Astrocyte (in vitro differentiated cells and primary cell): ENCODE data around the gene WBP1. TPM values are rescaled to one million over a fixed set of nuclear protein-coding genes. Genes with fewer than 3 reads are reported as not detected.
A peak's percentile ranks its signal among the peaks of the same experiment; 100 is the strongest.
"Not testable (repeated sequence)": the region's sequence is repeated elsewhere in the genome, so short reads cannot be mapped to it uniquely, and the experiment has no call there.

ENCODE experiments used
- DNase-seq: peaks from one replicate; pipeline ENCODE4 v3.0.0-alpha.2; 2010; ENCODE audit warnings: low read depth
- FAIRE-seq: peaks from 2 replicates; lab custom pipeline; 2011; peaks lifted over from hg19 to GRCh38; lab: Jason Lieb, UNC
- H2AFZ ChIP-seq: 2 replicates; pipeline ENCODE4 v1.6.0; 2012; ENCODE audit warnings: low read depth, low read length, inconsistent platforms
- H3K27ac ChIP-seq: 2 replicates; pipeline ENCODE4 v1.5.1; 2011; ENCODE audit warnings: low read depth, low read length, inconsistent platforms
- H3K27me3 ChIP-seq: 2 replicates; pipeline ENCODE4 v1.6.0; 2011; ENCODE audit warnings: low read length, inconsistent platforms; ENCODE audit not compliant: insufficient read depth
- H3K36me3 ChIP-seq: 2 replicates; pipeline ENCODE4 v1.5.1; 2011; ENCODE audit warnings: low read length, inconsistent platforms; ENCODE audit not compliant: insufficient read depth
- H3K4me1 ChIP-seq: 2 replicates; pipeline ENCODE4 v1.5.1; 2011; ENCODE audit warnings: low read length, inconsistent platforms; ENCODE audit not compliant: insufficient read depth
- H3K4me2 ChIP-seq: 2 replicates; pipeline ENCODE4 v1.6.0; 2012; ENCODE audit warnings: low read length, inconsistent platforms
- H3K4me3 ChIP-seq: 2 replicates; pipeline ENCODE4 v1.5.1; 2011; ENCODE audit warnings: low read depth, mild to moderate bottlenecking, low read length, inconsistent platforms; ENCODE audit not compliant: insufficient read depth
- H3K79me2 ChIP-seq: 2 replicates; pipeline ENCODE4 v1.6.0; 2012; ENCODE audit warnings: mild to moderate bottlenecking, low read length, inconsistent platforms; ENCODE audit not compliant: insufficient read depth
- H3K9ac ChIP-seq: 2 replicates; pipeline ENCODE4 v1.6.0; 2012; ENCODE audit warnings: mild to moderate bottlenecking, low read length, inconsistent platforms
- H3K9me3 ChIP-seq: 2 replicates; pipeline ENCODE4 v1.5.1; 2012; ENCODE audit warnings: low read depth, mild to moderate bottlenecking, low read length, inconsistent platforms; ENCODE audit not compliant: insufficient read depth
- H4K20me1 ChIP-seq: 2 replicates; pipeline ENCODE4 v1.6.0; 2012; ENCODE audit warnings: low read length, inconsistent platforms; ENCODE audit not compliant: insufficient read depth
- H3K27ac Mint-ChIP-seq: one replicate; pipeline ENCODE4 v1.8.0; 2021; ENCODE audit warnings: mild to moderate bottlenecking, mixed read lengths; ENCODE audit not compliant: unreplicated experiment
- H3K27me3 Mint-ChIP-seq: one replicate; pipeline ENCODE4 v1.8.0; 2021; ENCODE audit warnings: low read depth, mixed read lengths; ENCODE audit not compliant: unreplicated experiment
- H3K36me3 Mint-ChIP-seq: one replicate; pipeline ENCODE4 v1.8.0; 2021; ENCODE audit warnings: low read depth, mixed read lengths; ENCODE audit not compliant: unreplicated experiment
- H3K4me1 Mint-ChIP-seq: one replicate; pipeline ENCODE4 v1.8.0; 2021; ENCODE audit warnings: low read depth, mixed read lengths; ENCODE audit not compliant: unreplicated experiment
- H3K4me3 Mint-ChIP-seq: one replicate; pipeline ENCODE4 v1.8.0; 2021; ENCODE audit warnings: mild to moderate bottlenecking, moderate library complexity, mixed read lengths; ENCODE audit not compliant: unreplicated experiment
- H3K9me3 Mint-ChIP-seq: one replicate; pipeline ENCODE4 v1.8.0; 2021; ENCODE audit warnings: mild to moderate bottlenecking, mixed read lengths; ENCODE audit not compliant: unreplicated experiment
- CTCF ChIP-seq: IDR thresholded peaks from 2 replicates; pipeline ENCODE4 v1.5.1; 2011; ENCODE audit warnings: low read depth, mild to moderate bottlenecking, inconsistent platforms, low read length, moderate library complexity; ENCODE audit not compliant: insufficient read depth
- EZH2 ChIP-seq: IDR thresholded peaks from 2 replicates; pipeline ENCODE4 v1.6.1; 2012; ENCODE audit warnings: mild to moderate bottlenecking, low read length, inconsistent platforms; ENCODE audit not compliant: insufficient read depth
- total RNA-seq: library from RNA; stranded (reverse); gene quantifications from 2 replicates; pipeline ENCODE4 v1.2.1, GENCODE V29; 2021

WBP1 gene
- total RNA-seq, 1 donor from 2014 or later = 56.4 TPM

- peaks cover 29% of the 10 kb centered on the region for H3K79me2 ChIP-seq
- peaks cover 4% of the 10 kb centered on the region for H3K27me3 Mint-ChIP-seq
- peak overlapping the region; percentile 84 for H2AFZ ChIP-seq
- no peaks in the 10 kb centered on the region for H3K9me3 ChIP-seq
- H3K36me3 Mint-ChIP-seq = no peaks in the 10 kb centered on the region
- H3K36me3 ChIP-seq = no peaks in the 10 kb centered on the region
- peaks cover 13% of the 10 kb centered on the region for H3K4me1 ChIP-seq
- H4K20me1 ChIP-seq = peaks cover 9% of the 10 kb centered on the region
- peaks cover 21% of the 10 kb centered on the region for H3K4me1 Mint-ChIP-seq
- H3K27ac Mint-ChIP-seq = peak overlapping the region; percentile 93
- DNase-seq (no peak), FAIRE-seq (no peak)
- H3K4me2 ChIP-seq = peak overlapping the region; percentile 95
- peak overlapping the region; percentile 98 for H3K4me3 Mint-ChIP-seq
- H3K27ac ChIP-seq = peak overlapping the region; percentile 66
- no peaks in the 10 kb centered on the region for H3K9me3 Mint-ChIP-seq
- peak overlapping the region; percentile 81 for H3K4me3 ChIP-seq
- H3K27me3 ChIP-seq = no peaks in the 10 kb centered on the region
- TF ChIP-seq EZH2 (no peak), CTCF (no peak)
- H3K9ac ChIP-seq = peak overlapping the region; percentile 87
These were observed 598 bp upstream of the WBP1 start for GRCh38 chr2:74457549-74458131.

GRCh38 chr2:74458938-74459363 lies 713 bp downstream of the WBP1 start:
- no peaks in the 10 kb centered on the region for H3K9me3 ChIP-seq
- peak overlapping the region; percentile 56 for H3K27ac ChIP-seq
- H3K4me1 Mint-ChIP-seq = peaks cover 25% of the 10 kb centered on the region
- no peaks in the 10 kb centered on the region for H3K27me3 ChIP-seq
- peak overlapping the region; percentile 95 for H3K4me2 ChIP-seq
- no peaks in the 10 kb centered on the region for H3K27me3 Mint-ChIP-seq
- H3K36me3 Mint-ChIP-seq = peaks cover 3% of the 10 kb centered on the region
- H3K9ac ChIP-seq = peak overlapping the region; percentile 89
- peak overlapping the region; percentile 90 for H3K4me3 ChIP-seq
- DNase-seq = no peak
- H2AFZ ChIP-seq = peak overlapping the region; percentile 59
- peaks cover 17% of the 10 kb centered on the region for H3K4me1 ChIP-seq
- H3K36me3 ChIP-seq = peaks cover 4% of the 10 kb centered on the region
- H3K27ac Mint-ChIP-seq = peak overlapping the region; percentile 93
- TF ChIP-seq EZH2 (no peak), CTCF (no peak)
- peak overlapping the region; percentile 98 for H3K4me3 Mint-ChIP-seq
- no peaks in the 10 kb centered on the region for H3K9me3 Mint-ChIP-seq
- peaks cover 16% of the 10 kb centered on the region for H4K20me1 ChIP-seq
- peaks cover 39% of the 10 kb centered on the region for H3K79me2 ChIP-seq
- FAIRE-seq = no peak

GRCh38 chr2:74459503-74460118 lies 1.4 kb downstream of the WBP1 start:
- not testable (repeated sequence) for H3K36me3 Mint-ChIP-seq, H3K9me3 Mint-ChIP-seq, H3K27me3 ChIP-seq, H2AFZ ChIP-seq, H3K9me3 ChIP-seq, H3K27ac ChIP-seq, H3K27me3 Mint-ChIP-seq, H3K36me3 ChIP-seq, DNase-seq, FAIRE-seq
- Histone ChIP-seq H3K4me1 (peaks cover 22% of the 10 kb centered on the region), H3K79me2 (peaks cover 46% of the 10 kb centered on the region), H3K4me3 (peak overlapping the region; percentile 90), H4K20me1 (peaks cover 16% of the 10 kb centered on the region), H3K4me2 (peak overlapping the region; percentile 95), H3K9ac (peak overlapping the region; percentile 89)
- peak overlapping the region; percentile 98 for H3K4me3 Mint-ChIP-seq
- H3K27ac Mint-ChIP-seq = peak overlapping the region; percentile 93
- H3K4me1 Mint-ChIP-seq = peaks cover 24% of the 10 kb centered on the region

GRCh38 chr2:74460187-74460586 lies 1.9 kb downstream of the WBP1 start:
- not testable (repeated sequence) for H3K9me3 ChIP-seq, H3K27me3 Mint-ChIP-seq, H3K9me3 Mint-ChIP-seq, H3K27ac ChIP-seq, H3K9ac ChIP-seq, FAIRE-seq, H2AFZ ChIP-seq, H3K4me3 ChIP-seq, DNase-seq, H3K36me3 Mint-ChIP-seq, H3K36me3 ChIP-seq, H3K27me3 ChIP-seq
- peaks cover 49% of the 10 kb centered on the region for H3K79me2 ChIP-seq
- peaks cover 16% of the 10 kb centered on the region for H4K20me1 ChIP-seq
- H3K4me3 Mint-ChIP-seq = peak overlapping the region; percentile 98
- peak overlapping the region; percentile 95 for H3K4me2 ChIP-seq
- peaks cover 21% of the 10 kb centered on the region for H3K4me1 ChIP-seq
- H3K4me1 Mint-ChIP-seq = peaks cover 23% of the 10 kb centered on the region
- peak overlapping the region; percentile 66 for H3K27ac Mint-ChIP-seq
